Germinal center (tissue), 1 donor: ENCODE data around the gene COASY.
"Not testable (repeated sequence)": the region's sequence is repeated elsewhere in the genome, so short reads cannot be mapped to it uniquely, and the experiment has no call there.

Experiments
- DNase-seq: peaks from one replicate; pipeline ENCODE4 v3.0.0; 2012; ENCODE audit warnings: mixed read lengths, low spot score

Gene COASY

GRCh38 chr17:42574463-42574862 is 12.5 kb downstream of the COASY start:
- DNase-seq, result no peak

GRCh38 chr17:42577140-42577531 is 15.2 kb downstream of the COASY start:
- no peak for DNase-seq

GRCh38 chr17:42577532-42578281 is 15.8 kb downstream of the COASY start, which contains the start of gene PSMC3IP:
Gene PSMC3IP (minus strand): TSS chr17:42577729. CDS start chr17:42577686, 43 bp downstream.
- DNase-seq, result peak; percentile 97

GRCh38 chr17:42578282-42578869 is 16.4 kb downstream of the COASY start:
- DNase-seq, result peak; percentile 86

GRCh38 chr17:42579794-42580551 is 18.0 kb downstream of the COASY start:
- no peak for DNase-seq

GRCh38 chr17:42581744-42582270 is 19.9 kb downstream of the COASY start:
- no peak for DNase-seq

GRCh38 chr17:42584880-42585279 is 22.9 kb downstream of the COASY start:
- no peak for DNase-seq

- DNase-seq, result no peak
These were observed 23.4 kb downstream of the COASY start for GRCh38 chr17:42585353-42585752.

- DNase-seq, result peak; percentile 68
These were observed 24.7 kb downstream of the COASY start for GRCh38 chr17:42586514-42587230.

GRCh38 chr17:42590886-42591285 is 28.9 kb downstream of the COASY start:
- no peak for DNase-seq

GRCh38 chr17:42591411-42591810 is 29.5 kb downstream of the COASY start:
- no peak for DNase-seq

- no peak for DNase-seq
These were observed 34.4 kb downstream of the COASY start for GRCh38 chr17:42596386-42596785.

GRCh38 chr17:42598905-42599304 is 37.0 kb downstream of the COASY start:
- DNase-seq, result no peak

GRCh38 chr17:42603318-42603717 is 41.4 kb downstream of the COASY start:
- DNase-seq, result peak; percentile 40

GRCh38 chr17:42607769-42608168 is 45.8 kb downstream of the COASY start:
- DNase-seq, result no peak

GRCh38 chr17:42608305-42609181 is 46.6 kb downstream of the COASY start:
- peak; percentile 23 for DNase-seq

- peak; percentile 100 for DNase-seq
These were observed 47.4 kb downstream of the COASY start, which contains the start of the genes RETREG3 and TUBG1 for GRCh38 chr17:42609182-42609813. Gene RETREG3 (minus strand): TSS chr17:42609374. CDS start chr17:42609324, 50 bp downstream. Gene TUBG1 (plus strand): TSS chr17:42609683. CDS start chr17:42609738, 55 bp downstream.

- DNase-seq, result not testable (repeated sequence)
These were observed 48.2 kb downstream of the COASY start for GRCh38 chr17:42609814-42610801.

- DNase-seq, result no peak
These were observed 50.1 kb downstream of the COASY start for GRCh38 chr17:42612013-42612412.
